Peyer's patch (tissue), 4 donors: Measurements from ENCODE around the gene EMC10.

Experiments
- POLR2A ChIP-seq, 2 donors: fragments of 450-650 bp; IDR thresholded peaks; one replicate each; pipeline ENCODE4 v1.5.1; 2017; ENCODE audit warnings: antibody characterized with exemption in 2 of 2, mild to moderate bottlenecking in 2 of 2, moderate library complexity in 2 of 2
- TF ChIP-seq, protein P1 (sequence below), 6 experiments: fragments of 450-650 bp in 4 of 6; fragments of 200-600 bp in 2 of 6; sonication (generic) in 1 of 6; IDR thresholded peaks; one replicate each; pipeline ENCODE4 v1.5.1; 2017 to 2019; ENCODE audit warnings: antibody characterized with exemption in 6 of 6, mild to moderate bottlenecking in 3 of 6, moderate library complexity in 1 of 6

DNA sequence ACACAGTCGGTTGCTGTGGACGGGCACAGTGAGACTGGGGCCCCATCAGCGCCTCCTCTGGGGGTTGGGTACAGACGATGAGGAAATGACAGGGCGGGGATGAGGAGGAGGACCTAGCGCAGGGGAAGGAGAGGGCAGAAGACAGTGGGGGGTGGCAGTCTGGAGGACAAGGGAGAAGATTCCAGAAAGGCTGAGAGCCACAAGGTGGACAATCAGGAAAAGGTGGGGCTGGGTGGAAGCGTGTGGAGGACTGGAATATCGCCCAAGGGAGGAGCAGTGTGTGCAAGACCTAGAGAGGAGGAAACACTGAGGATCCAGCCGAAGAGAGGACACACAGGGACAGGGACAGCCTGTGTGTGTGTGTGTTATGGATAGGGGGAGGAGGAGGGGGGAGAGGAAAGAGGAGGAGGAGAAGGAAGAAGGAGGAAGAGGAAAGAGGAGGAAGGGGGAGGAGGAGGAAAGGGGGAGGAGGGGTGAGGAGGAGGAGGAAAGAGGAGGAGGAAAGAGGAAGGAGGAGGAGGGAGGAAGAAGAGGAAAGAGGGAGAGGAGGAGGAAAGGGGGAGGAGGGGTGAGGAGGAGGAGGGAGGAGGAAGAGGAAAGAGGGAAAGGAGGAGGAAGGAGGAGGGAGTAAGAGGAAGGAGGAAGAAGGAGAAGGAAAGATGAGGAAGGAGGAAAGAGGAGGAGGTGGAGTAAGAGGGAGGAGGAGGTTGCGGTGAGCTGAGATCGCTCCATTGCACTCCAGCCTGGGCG lies 16.2 kb downstream of the EMC10 start:
- TF ChIP-seq, protein P1, sequence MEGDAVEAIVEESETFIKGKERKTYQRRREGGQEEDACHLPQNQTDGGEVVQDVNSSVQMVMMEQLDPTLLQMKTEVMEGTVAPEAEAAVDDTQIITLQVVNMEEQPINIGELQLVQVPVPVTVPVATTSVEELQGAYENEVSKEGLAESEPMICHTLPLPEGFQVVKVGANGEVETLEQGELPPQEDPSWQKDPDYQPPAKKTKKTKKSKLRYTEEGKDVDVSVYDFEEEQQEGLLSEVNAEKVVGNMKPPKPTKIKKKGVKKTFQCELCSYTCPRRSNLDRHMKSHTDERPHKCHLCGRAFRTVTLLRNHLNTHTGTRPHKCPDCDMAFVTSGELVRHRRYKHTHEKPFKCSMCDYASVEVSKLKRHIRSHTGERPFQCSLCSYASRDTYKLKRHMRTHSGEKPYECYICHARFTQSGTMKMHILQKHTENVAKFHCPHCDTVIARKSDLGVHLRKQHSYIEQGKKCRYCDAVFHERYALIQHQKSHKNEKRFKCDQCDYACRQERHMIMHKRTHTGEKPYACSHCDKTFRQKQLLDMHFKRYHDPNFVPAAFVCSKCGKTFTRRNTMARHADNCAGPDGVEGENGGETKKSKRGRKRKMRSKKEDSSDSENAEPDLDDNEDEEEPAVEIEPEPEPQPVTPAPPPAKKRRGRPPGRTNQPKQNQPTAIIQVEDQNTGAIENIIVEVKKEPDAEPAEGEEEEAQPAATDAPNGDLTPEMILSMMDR (IDR thresholded peaks at IDR 0.05), result no peak
- no peak for TF ChIP-seq POLR2A (IDR thresholded peaks at IDR 0.05)
